NCI-H2029 (cell line): ENCODE measurements around the gene ENTREP3.
A peak's percentile ranks its signal among the peaks of the same experiment; 100 is the strongest.
"Not testable (repeated sequence)": the region's sequence is repeated elsewhere in the genome, so short reads cannot be mapped to it uniquely, and the experiment has no call there.

Experiments
- DNase-seq: peaks from one replicate; lab custom pipeline; 2025; lab: John Stamatoyannopoulos, UW

The ENTREP3 gene

GRCh38 chr1:155223047-155223446, 32.2 kb downstream of the ENTREP3 start:
- DNase-seq, result no peak

- not testable (repeated sequence) for DNase-seq
Measured at GRCh38 chr1:155220211-155220965, 34.9 kb downstream of the ENTREP3 start.

GRCh38 chr1:155219592-155220031, 35.7 kb downstream of the ENTREP3 start:
- DNase-seq, result no peak

- peak; percentile 59 for DNase-seq
Measured at GRCh38 chr1:155218854-155219591, 36.3 kb downstream of the ENTREP3 start.

- DNase-seq, result not testable (repeated sequence)
Measured at GRCh38 chr1:155214702-155215101, 40.6 kb downstream of the ENTREP3 start.

GRCh38 chr1:155212051-155212440, 43.2 kb downstream of the ENTREP3 start:
- not testable (repeated sequence) for DNase-seq

- not testable (repeated sequence) for DNase-seq
Measured at GRCh38 chr1:155211381-155212050, 43.8 kb downstream of the ENTREP3 start.

- no peak for DNase-seq
Measured at GRCh38 chr1:155210314-155211104, 44.8 kb downstream of the ENTREP3 start.

GRCh38 chr1:155209312-155209721, 46.0 kb downstream of the ENTREP3 start:
- no peak for DNase-seq

GRCh38 chr1:155208541-155209311, 46.6 kb downstream of the ENTREP3 start, which contains the start of gene MTX1:
Gene MTX1 (plus strand): TSS chr1:155208695. CDS start chr1:155208805, 110 bp downstream.
- peak; percentile 61 for DNase-seq

GRCh38 chr1:155207806-155208540, 47.3 kb downstream of the ENTREP3 start, which contains the start of gene THBS3:
Gene THBS3 (minus strand): TSS chr1:155207897. CDS start chr1:155207876, 21 bp downstream.
- no peak for DNase-seq

- DNase-seq, result peak; percentile 50
Measured at GRCh38 chr1:155206891-155207805, 48.1 kb downstream of the ENTREP3 start.

GRCh38 chr1:155205969-155206593, 49.2 kb downstream of the ENTREP3 start:
- no peak for DNase-seq

- no peak for DNase-seq
Measured at GRCh38 chr1:155205035-155205434, 50.2 kb downstream of the ENTREP3 start.

GRCh38 chr1:155202731-155203515, 52.4 kb downstream of the ENTREP3 start:
- DNase-seq, result no peak

- DNase-seq, result no peak
Measured at GRCh38 chr1:155202198-155202597, 53.1 kb downstream of the ENTREP3 start.

- DNase-seq, result no peak
Measured at GRCh38 chr1:155200920-155201319, 54.4 kb downstream of the ENTREP3 start.

GRCh38 chr1:155199792-155200191, 55.5 kb downstream of the ENTREP3 start:
- DNase-seq, result no peak
